Activated B cell treated with CpG ODN at 0.5 μM for 24 hours (primary cell): ENCODE data around the gene CASP12. TPM values are rescaled to one million over a fixed set of nuclear protein-coding genes. Genes with fewer than 3 reads are reported as not detected.

Source experiments
- ATAC-seq: fragments of 200-7000 bp; cut with Tn5 transposase; one replicate; pipeline ENCODE4 v1.10.0; 2021; ENCODE audit warnings: low read depth, mild to moderate bottlenecking, moderate library complexity
- CTCF ChIA-PET: fragments of 350-600 bp; sonication (Branson Sonifier 250); formaldehyde crosslinking; loops from one replicate; lab custom pipeline; 2021; ENCODE audit warnings: antibody characterized with exemption; lab: Charles Lee
- POLR2A ChIA-PET: fragments of 350-600 bp; sonication (Branson Sonifier 250); formaldehyde crosslinking; loops from one replicate; lab custom pipeline; 2021; ENCODE audit warnings: antibody characterized with exemption; lab: Charles Lee
- DNase-seq: peaks from one replicate; pipeline ENCODE4 v3.0.0; 2022
- H3K27ac Mint-ChIP-seq: one replicate; pipeline ENCODE4 v1.8.0; 2020; ENCODE audit warnings: mixed read lengths
- H3K27me3 Mint-ChIP-seq: one replicate; pipeline ENCODE4 v1.8.0; 2021; ENCODE audit warnings: mixed read lengths
- H3K36me3 Mint-ChIP-seq: one replicate; pipeline ENCODE4 v1.8.0; 2021; ENCODE audit warnings: low read depth, mixed read lengths
- H3K4me1 Mint-ChIP-seq: one replicate; pipeline ENCODE4 v1.8.0; 2021; ENCODE audit warnings: mixed read lengths
- H3K4me3 Mint-ChIP-seq: one replicate; pipeline ENCODE4 v1.8.0; 2020; ENCODE audit warnings: mild to moderate bottlenecking, mixed read lengths
- H3K9me3 Mint-ChIP-seq: one replicate; pipeline ENCODE4 v1.8.0; 2020; ENCODE audit warnings: mixed read lengths
- intact Hi-C: fragments of 100-400 bp; cut with micrococcal nuclease; formaldehyde crosslinking; loops from one replicate; pipeline ENCODE4 v1.15.1; 2024
- total RNA-seq: library from RNA; stranded (reverse); gene quantifications from 2 replicates; pipeline ENCODE4 v1.2.3, GENCODE V29; 2022
- TF ChIP-seq, protein P1 (sequence below): fragments of 200-600 bp; IDR thresholded peaks from one replicate; pipeline ENCODE4 v1.8.0; 2022; ENCODE audit warnings: antibody characterized with exemption, mild to moderate bottlenecking

Gene CASP12
- total RNA-seq, 1 donor from 2014 or later = not detected

GRCh38 chr11:104892723-104893511, 5.3 kb downstream of the CASP12 start:
- H3K9me3 Mint-ChIP-seq = no peaks in the 10 kb centered on the region
- peaks cover 5% of the 10 kb centered on the region for H3K4me1 Mint-ChIP-seq
- no peak overlapping the region for H3K4me3 Mint-ChIP-seq
- intact Hi-C loops = no loop called here
- DNase-seq (no peak), ATAC-seq (no peak)
- no peak overlapping the region for H3K27ac Mint-ChIP-seq
- ChIA-PET POLR2A (no interaction called here), CTCF (no interaction called here)
- no peaks in the 10 kb centered on the region for H3K27me3 Mint-ChIP-seq
- TF ChIP-seq, protein P1, sequence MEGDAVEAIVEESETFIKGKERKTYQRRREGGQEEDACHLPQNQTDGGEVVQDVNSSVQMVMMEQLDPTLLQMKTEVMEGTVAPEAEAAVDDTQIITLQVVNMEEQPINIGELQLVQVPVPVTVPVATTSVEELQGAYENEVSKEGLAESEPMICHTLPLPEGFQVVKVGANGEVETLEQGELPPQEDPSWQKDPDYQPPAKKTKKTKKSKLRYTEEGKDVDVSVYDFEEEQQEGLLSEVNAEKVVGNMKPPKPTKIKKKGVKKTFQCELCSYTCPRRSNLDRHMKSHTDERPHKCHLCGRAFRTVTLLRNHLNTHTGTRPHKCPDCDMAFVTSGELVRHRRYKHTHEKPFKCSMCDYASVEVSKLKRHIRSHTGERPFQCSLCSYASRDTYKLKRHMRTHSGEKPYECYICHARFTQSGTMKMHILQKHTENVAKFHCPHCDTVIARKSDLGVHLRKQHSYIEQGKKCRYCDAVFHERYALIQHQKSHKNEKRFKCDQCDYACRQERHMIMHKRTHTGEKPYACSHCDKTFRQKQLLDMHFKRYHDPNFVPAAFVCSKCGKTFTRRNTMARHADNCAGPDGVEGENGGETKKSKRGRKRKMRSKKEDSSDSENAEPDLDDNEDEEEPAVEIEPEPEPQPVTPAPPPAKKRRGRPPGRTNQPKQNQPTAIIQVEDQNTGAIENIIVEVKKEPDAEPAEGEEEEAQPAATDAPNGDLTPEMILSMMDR = no peak
- H3K36me3 Mint-ChIP-seq = no peaks in the 10 kb centered on the region

DNA sequence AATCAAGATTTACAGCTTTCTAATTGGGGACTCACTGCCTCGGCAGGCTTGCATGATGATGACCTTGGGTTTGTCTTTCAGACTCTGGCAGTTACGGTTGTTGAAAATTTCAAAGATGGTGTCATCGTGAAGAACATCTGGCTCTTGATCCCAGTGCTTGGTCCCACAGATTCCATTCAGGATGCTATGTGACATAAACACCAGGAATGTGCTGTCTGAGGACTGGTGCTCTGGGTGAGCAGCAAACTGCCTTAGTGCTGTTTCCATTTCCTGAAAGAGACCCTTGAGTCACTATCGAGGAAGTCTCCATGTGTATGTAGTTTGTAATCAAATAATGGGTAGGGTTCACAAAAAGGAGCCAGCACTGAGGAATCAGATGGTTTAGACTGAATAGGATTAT, 7.1 kb downstream of the CASP12 start:
- Mint-ChIP-seq H3K4me1 (peaks cover 2% of the 10 kb centered on the region), H3K4me3 (no peak overlapping the region), H3K9me3 (no peaks in the 10 kb centered on the region), H3K27me3 (no peaks in the 10 kb centered on the region), H3K27ac (no peak overlapping the region), H3K36me3 (no peaks in the 10 kb centered on the region)
- intact Hi-C loops = no loop called here
- DNase-seq (no peak), ATAC-seq (no peak)
- POLR2A ChIA-PET = no interaction called here
- TF ChIP-seq, protein P1 = no peak
- CTCF ChIA-PET = no interaction called here

DNA sequence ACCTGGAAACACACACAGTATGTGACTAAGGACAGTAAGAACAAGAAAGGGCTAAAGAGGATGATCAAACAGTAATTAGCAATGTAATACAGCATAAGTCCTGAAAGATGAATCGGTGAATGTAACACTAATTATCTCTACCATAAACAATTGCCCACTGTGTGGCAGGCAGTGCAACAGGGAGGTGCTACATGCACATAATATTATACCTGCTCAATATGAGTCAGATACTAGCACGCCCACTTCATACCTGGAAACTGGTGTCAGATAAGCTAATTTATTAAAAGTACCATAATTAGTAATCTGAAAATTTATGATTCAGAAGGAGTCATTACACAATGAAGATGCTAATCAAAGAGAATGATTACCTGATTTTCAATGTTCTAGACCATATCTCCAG, 14.9 kb downstream of the CASP12 start:
- Mint-ChIP-seq H3K27ac (no peak overlapping the region), H3K27me3 (no peaks in the 10 kb centered on the region), H3K4me1 (peaks cover 36% of the 10 kb centered on the region), H3K36me3 (no peaks in the 10 kb centered on the region), H3K9me3 (no peaks in the 10 kb centered on the region), H3K4me3 (no peak overlapping the region)
- TF ChIP-seq, protein P1 = no peak
- ChIA-PET CTCF (no interaction called here), POLR2A (no interaction called here)
- intact Hi-C loops = loop anchor here (5.0 kb wide), 1 partner anchor 176 kb away; no protein-coding TSS in a partner anchor
- DNase-seq = no peak
- no peak for ATAC-seq

DNA sequence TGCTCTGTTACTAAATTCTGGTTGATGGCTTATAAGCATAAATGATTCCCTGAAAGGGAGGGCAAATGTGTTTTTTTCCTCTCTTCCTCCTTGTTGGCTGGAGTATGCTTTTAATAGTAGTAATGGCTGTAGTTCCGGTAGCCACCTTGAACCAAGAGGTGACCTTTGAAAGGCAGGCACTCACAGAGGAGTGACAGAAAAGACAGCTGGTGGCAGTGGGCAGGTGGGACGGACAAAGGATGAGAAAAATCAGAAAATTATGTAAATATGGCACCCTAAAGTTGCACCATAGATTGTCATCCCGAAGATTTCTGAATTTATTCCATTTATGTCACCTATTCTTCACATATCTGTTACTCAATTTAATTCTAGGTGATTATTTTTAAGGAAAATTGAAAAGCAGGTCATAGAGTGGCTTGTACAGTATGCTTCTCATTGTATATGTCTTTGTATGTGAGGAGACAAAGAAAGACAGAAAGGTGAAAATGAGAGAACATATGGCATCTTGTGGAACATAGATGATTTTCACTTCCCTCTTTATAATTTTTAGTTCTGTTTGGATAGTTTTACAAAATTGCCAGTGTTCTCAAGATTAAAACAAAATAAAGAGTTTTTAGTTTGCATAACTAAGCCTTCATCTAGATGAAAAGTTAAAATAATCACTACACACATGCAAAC, 17.0 kb downstream of the CASP12 start:
- H3K4me1 Mint-ChIP-seq = peaks cover 57% of the 10 kb centered on the region

More for the DNA sequence above, 17.0 kb downstream of the CASP12 start:
- Mint-ChIP-seq H3K4me3 (peak overlapping the region; percentile 71), H3K27me3 (no peaks in the 10 kb centered on the region), H3K36me3 (no peaks in the 10 kb centered on the region), H3K27ac (peak overlapping the region; percentile 90), H3K9me3 (no peaks in the 10 kb centered on the region)
- ChIA-PET CTCF (no interaction called here), POLR2A (no interaction called here)
- DNase-seq (no peak), ATAC-seq (peak; percentile 32)
- intact Hi-C loops = loop anchor here (5.0 kb wide), 1 partner anchor 174 kb away; no protein-coding TSS in a partner anchor
- TF ChIP-seq, protein P1 = no peak
